Measurements from ENCODE around the gene TSPAN15. TPM values are rescaled to one million over a fixed set of nuclear protein-coding genes. Genes with fewer than 3 reads are reported as not detected.
"Not testable (repeated sequence)": the region's sequence is repeated elsewhere in the genome, so short reads cannot be mapped to it uniquely, and the experiment has no call there.

The TSPAN15 gene
- polyA plus RNA-seq, 12 donors, result 38.6 to 92.3 (median 71.5) TPM; not detected in 1

GRCh38 chr10:69479240-69480067 is 28.2 kb downstream of the TSPAN15 start:
- peak; percentile 63 for DNase-seq

- DNase-seq, result no peak
Observed at GRCh38 chr10:69480068-69480412, 28.8 kb downstream of the TSPAN15 start.

GRCh38 chr10:69481305-69481704 is 30.0 kb downstream of the TSPAN15 start:
- no peak for DNase-seq

GRCh38 chr10:69481811-69482524 is 30.7 kb downstream of the TSPAN15 start:
- DNase-seq, result no peak

- no peak for DNase-seq
Observed at GRCh38 chr10:69483963-69484362, 32.7 kb downstream of the TSPAN15 start.

GRCh38 chr10:69484736-69485135 is 33.5 kb downstream of the TSPAN15 start:
- no peak for DNase-seq

- no peak for DNase-seq
Observed at GRCh38 chr10:69486922-69487730, 35.9 kb downstream of the TSPAN15 start.

GRCh38 chr10:69488149-69488844 is 37.0 kb downstream of the TSPAN15 start:
- not testable (repeated sequence) for DNase-seq

- DNase-seq, result not testable (repeated sequence)
Observed at GRCh38 chr10:69488856-69489255, 37.6 kb downstream of the TSPAN15 start.

DNA sequence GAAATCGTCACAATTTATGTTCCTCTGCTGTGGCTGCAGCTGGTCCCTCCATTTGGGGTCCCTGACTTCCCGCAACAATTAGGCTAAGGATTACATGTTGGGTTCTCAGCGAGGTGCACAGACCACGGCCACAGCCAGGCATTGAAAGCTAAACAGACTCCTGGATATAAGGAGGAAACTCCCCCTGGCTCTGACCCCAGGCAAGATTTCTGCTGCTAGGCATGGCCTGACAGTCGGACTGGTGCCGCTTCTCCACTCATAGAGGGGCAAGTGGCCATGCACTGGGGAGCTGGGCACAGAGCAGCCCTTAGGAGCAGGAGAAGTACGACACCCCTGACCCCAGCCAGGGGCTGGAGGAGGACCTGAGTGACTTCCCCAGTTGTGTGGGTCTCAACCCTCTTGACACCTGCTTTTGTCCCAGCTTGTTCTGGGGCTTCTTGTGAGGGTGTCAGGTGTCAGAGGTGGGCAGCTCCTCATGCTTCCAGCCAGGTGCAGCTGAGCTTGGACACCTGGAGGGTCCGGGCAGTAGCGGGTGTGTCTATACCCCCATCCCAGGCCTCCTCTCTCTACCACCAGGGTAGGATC is 38.3 kb downstream of the TSPAN15 start:
- DNase-seq, result no peak

GRCh38 chr10:69490876-69491275 is 39.6 kb downstream of the TSPAN15 start:
- no peak for DNase-seq

GRCh38 chr10:69491611-69492010 is 40.3 kb downstream of the TSPAN15 start:
- no peak for DNase-seq

DNA sequence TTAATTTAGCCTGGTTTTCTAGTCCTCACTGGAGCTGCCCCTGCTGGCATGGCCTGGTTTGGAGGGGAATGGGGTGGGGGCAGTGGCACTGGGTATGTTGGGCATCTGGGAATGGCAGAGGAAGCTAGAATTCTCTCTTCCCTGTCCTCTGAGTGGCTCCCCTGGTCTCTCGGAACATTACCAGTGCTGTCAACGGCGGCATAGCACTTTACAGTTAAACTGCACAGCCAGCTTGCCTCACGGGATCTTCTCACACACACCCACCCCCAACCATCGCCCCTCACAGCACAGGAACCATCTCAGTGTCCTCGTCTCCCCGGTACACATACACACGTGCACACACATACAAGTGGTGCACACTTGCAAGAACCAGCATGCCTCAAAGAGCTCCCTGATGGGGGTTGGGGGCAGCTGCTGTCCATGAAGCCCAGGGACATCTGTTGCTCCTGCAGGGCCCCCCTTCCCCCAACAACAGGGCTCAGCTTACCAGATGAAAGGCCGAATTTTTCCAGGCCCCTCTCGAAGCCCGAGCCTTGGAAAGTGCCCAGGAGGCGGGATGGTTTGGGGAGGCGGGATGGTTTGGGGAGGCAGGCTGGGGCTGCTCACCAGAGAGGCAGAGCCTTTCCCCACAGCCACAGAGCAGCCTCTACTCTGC is 41.0 kb downstream of the TSPAN15 start:
- DNase-seq, result no peak

GRCh38 chr10:69492746-69493462 is 41.6 kb downstream of the TSPAN15 start:
- DNase-seq, result no peak

- no peak for DNase-seq
Observed at GRCh38 chr10:69494626-69495558, 43.6 kb downstream of the TSPAN15 start.

DNA sequence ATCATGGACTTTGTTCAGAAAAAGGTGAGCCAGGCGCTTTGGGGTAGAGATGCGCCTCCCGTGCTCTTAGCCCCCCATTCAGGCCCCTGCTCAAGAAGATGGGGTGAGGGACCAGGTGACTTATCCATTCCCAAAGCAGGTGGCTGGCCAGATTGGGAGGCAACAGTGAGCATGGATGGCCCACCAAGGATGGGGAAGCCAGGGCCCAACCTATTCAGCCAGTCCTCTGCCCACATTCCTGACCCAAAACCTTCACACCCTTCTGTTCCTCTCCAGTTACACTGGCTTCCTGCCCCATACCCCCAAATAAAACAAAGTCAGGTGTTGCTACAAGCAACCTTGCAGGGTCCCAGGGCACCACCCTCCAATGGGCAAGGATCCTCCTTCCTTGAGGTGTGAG is 44.4 kb downstream of the TSPAN15 start:
- DNase-seq, result no peak

DNA sequence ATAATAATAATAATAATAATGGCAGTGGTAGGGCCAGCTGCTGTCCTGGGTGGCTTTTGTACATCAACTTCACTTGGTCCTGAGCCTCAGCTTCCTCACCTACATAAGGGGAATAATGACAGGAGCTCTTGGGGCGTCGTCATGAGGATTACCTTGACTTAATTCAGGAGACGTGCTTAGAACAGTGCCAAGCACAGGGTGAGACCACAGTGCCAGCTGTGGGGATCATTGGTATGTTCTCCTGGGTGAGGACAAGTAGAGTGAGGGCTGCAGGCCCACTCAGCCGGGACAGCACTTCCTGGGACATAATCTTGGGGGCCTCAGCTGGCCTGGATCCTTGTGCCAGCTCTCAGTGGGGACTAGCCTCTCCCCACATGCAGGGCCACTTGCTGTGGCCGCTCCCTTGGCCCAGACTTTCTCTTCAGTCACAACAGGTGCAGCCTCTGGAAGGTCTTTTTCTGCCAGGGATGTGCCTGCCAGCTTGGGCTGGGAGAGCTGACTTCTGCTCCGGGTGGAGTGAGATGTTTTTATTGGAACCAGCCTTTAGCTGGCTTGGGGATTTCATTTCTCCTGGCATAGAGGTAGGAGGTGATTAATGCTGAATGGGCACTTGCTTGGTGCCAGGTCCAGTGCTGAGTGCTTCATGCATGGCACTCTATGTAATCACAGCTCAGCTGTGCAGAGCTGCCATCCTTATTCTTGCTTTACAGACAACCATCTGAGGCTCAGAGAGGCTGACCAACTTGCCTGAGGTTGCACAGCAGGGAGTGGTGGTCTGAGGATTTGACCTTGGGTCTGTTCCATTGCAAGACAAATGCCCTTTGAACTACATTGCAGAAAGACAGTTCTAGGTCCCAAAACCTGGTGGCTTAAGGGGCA is 45.3 kb downstream of the TSPAN15 start:
- DNase-seq, result no peak

- no peak for DNase-seq
Observed at GRCh38 chr10:69497231-69497561, 45.9 kb downstream of the TSPAN15 start.
